Stimulated activated CD8-positive, alpha-beta memory T cell treated with anti-CD3 and anti-CD28 coated beads, Interleukin-15, amount 100 ng/mL, for 4 hours (primary cell): ENCODE measurements around the gene PCGF1.
"Not testable (repeated sequence)": the region's sequence is repeated elsewhere in the genome, so short reads cannot be mapped to it uniquely, and the experiment has no call there.

Source experiments
- DNase-seq, 2 donors: peaks; one replicate each; pipeline ENCODE4 v3.0.0-alpha.2; 2020; ENCODE audit warnings: low read depth in 2 of 2

Gene PCGF1

GRCh38 chr2:74499267-74499939, 8.1 kb downstream of the PCGF1 start, which contains the start of gene LBX2:
TSS of gene LBX2 (minus strand) at chr2:74499603. CDS start at chr2:74499537, 66 bp downstream.
- DNase-seq, result no peak

DNA sequence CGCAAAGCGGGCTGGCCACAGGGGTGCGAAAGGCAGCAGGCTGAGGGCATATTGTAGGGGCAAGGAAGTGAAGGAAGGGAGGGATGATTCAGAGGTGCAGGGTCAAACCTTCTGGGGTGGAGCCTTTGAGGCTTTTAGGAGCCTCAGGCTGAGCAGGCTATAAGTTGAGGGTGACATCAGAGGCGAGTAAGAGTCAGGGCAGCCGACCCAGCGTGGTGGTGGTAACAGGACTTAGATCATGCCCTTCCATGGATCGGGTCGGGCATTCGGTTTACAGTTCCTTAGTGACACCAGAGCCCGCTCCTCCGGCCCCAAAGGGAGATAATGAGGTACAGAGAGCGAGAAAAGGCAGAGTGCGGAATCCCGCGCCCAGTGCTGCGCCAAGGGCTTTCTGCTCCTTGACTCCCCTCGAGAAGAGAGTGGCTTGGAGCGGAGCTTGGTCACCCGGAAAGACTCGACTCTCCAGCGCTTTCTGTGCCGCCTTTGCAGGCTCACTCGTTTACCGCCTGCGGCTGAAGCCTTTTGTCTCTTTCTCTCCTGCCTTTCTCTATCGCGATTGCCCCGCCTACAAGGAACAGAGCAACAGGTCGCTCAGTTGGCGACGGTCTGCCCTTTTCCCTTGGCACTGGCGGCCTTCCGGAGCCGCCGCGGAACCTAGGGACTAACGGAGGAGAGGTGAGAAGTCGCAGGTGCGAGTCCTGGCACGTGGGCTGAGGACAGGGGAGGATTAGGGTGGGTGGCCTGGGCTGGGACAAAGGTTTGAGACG, 8.8 kb downstream of the PCGF1 start:
- no peak for DNase-seq

GRCh38 chr2:74497777-74498499, 9.6 kb downstream of the PCGF1 start:
- no peak for DNase-seq

GRCh38 chr2:74496997-74497776, 10.3 kb downstream of the PCGF1 start:
- DNase-seq, result no peak

DNA sequence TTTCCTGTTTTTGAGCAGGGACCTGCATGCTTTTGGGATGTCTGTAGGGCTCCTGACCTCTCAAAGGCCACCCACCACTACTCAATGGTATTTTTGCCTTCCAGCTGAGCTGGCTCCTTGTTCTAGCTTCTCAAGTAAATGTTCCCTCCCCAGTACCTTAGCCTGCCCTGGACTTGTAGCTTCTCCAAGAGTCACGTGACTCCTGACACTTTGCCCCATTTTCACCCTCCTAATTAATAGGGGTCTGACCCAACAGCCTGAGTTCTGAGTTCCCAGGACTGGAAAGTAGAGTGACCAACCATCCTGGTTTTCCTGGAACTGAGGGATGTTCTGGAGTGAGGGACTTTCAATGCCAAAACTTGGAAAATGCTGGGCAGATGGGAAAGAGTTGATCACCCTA, 12.1 kb downstream of the PCGF1 start:
- no peak for DNase-seq

- DNase-seq, result no peak
Measured at GRCh38 chr2:74493546-74493945, 13.9 kb downstream of the PCGF1 start.

DNA sequence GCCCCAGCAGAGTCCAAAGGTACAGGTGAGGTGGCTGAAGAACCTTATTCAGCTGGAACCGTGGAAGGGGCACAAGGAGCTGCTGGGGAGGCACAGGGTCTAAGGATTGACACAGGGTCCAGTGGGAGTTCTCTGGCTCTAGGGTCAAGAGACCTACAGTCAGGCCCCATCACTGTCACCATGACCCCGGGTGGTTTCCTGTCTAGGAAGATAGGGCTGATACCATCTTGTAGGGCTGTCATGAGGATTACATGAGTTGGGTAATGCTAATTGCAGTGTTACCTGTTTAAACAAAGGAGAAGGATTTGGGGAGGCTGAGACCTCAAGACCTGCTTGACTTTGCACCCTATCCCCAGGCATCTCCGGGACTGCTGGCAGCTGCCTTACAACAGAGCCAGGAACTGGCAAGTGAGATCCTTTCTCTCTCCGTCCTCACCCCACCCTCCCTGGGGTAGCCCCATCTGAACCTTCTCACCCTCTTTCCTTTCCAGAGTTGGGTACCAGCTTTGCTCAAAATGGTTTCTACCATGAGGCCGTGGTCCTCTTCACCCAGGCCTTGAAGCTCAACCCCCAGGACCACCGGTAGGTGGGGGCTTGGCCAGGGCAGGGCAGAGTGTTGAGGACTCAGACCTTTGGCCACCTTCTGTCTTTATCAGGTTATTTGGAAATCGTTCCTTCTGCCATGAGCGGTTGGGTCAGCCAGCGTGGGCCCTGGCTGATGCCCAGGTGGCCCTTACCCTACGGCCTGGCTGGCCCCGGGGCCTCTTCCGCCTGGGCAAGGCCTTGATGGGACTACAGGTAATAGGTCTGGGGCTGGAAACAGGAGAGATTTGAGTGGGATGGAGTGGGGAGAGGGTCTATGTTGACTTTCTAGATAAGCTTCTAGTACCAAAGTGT, 15.6 kb downstream of the PCGF1 start:
- DNase-seq, result no peak

- no peak for DNase-seq
Measured at GRCh38 chr2:74489906-74490305, 17.6 kb downstream of the PCGF1 start.

DNA sequence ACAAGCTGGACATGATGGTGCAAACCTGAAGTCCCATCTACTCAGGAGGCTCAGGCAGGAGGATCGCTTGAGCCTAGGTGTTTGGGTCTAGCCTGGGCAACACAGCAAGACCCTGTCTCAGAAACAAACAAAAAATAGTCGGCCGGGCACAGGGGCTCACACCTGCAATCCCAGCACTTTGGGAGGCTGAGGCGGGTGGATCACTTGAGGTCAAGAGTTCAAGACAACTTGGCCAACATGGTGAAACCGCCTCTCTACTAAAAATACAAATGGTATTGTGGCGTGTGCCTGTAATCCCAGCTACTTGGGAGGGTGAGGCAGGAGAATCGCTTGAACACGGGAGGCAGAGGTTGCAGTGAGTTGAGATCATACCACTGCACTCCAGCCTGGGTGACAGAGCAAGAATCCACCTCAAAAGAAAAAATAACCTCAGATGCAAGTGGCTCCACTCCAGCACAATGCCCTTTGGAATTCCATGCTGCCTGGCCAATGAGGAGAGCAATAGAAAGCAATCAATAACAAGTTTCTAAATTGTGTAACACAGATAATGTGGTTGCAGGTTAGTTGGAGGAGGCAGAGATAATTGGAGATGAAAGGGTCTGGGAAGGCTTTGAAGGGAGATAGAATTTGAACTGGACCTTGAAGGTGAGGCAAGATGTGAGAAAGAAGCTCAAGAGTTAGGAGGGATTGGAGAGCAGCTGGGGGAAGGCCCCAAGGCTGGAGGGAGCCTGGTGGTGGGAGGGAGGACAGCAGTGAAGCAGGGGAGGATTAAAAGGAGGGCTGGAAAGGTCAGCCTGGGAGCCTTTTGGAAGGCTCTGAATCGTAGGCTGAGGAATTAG, 18.6 kb downstream of the PCGF1 start:
- no peak for DNase-seq

GRCh38 chr2:74486141-74486540, 21.4 kb downstream of the PCGF1 start:
- DNase-seq, result no peak

GRCh38 chr2:74483675-74484164, 23.8 kb downstream of the PCGF1 start:
- not testable (repeated sequence) for DNase-seq

DNA sequence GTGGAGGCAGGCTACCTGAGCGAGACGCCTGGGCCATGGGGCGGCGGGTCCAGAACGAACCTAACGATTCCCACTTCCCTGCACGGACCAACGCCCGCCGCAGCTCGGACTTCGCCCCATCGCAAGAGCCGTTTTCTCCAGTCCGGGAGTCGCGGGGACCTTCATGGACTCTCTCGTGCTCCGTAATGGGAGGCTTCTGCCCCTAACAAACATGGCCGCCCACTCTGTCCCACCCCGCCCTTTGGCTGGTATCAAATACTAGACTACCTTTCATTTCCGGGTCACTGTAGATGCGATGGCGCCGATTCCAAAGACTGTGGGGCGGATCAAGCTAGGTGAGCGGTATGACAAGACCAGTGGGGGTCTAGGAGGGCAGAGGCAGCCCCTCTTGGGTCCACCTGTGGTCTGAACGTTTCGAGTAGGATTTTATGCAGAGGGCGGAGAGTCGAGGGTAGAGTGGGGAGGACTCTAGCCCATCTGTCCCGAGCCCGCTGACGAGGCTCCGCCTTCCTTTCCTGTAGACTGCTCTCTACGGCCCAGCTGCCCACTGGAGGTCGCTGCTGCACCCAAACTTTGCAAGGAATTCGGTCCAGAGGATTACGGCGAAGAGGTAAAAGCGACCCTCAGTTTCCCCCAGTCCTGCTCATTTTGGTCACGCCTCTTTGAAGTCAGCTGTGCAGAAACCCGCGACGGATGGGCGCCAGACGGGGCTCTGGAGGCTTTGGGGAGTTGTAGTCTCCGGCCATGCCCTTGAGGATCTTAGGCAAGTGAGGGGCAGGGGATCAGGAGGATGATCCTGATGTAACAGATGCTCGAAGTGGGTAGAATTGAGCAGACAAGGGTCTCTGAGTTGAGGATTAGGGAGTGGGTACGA, 24.5 kb downstream of the PCGF1 start, which contains the start of the genes CCDC142 and TTC31:
Gene CCDC142, minus strand, starts transcription at position 198 of the 874 bp plus-strand sequence. Its CDS starts 161 bp downstream, at position 37.
Gene TTC31, plus strand, starts transcription at position 281 of the 874 bp plus-strand sequence. Its CDS starts 15 bp downstream, at position 296.
- DNase-seq, result peak; percentile 84 to 91

DNA sequence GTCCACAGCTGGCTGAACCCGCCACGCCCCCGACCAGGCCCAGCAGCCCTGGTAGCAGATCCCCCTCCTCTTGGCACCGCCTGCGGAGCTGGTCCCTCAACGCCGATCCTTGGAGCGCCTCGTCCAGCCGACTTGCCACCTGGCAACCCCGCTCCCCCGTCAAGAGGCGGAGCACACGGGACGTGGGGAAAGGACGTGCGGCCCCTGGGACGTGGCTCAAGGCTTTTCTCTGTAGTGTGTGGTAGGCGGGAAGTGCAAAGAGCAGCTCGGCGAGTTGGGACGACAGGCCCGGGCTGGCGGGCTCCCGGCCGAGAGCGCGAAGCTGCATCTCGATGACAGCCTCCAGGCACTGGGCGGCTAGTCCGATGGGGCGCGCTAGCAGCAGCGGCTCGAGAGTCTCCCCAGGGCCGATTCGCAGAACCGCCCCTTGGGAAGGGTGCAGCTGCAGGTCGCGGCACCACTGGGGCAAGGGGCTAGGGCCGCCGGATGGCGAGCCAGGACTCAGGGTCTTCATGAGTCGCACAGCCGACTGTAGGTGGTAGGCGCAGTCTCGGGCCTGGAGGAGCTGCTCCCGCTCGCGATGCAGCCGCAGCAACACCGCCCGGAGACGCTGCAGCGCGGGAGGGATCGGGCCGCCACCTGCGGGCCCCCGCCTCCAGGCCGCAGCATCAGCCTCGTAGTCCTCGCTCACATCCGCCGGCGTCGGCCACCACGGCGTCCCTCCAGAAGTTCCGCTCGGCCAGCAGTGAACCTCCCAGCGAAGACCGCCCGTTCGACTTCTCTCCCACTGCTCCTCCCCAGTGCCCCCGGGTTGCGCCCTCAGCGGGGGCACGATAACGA, 25.3 kb downstream of the PCGF1 start:
- peak; percentile 19 to 28 for DNase-seq

- DNase-seq, result no peak
Measured at GRCh38 chr2:74481431-74481830, 26.1 kb downstream of the PCGF1 start.

- no peak for DNase-seq
Measured at GRCh38 chr2:74474899-74475298, 32.6 kb downstream of the PCGF1 start.

DNA sequence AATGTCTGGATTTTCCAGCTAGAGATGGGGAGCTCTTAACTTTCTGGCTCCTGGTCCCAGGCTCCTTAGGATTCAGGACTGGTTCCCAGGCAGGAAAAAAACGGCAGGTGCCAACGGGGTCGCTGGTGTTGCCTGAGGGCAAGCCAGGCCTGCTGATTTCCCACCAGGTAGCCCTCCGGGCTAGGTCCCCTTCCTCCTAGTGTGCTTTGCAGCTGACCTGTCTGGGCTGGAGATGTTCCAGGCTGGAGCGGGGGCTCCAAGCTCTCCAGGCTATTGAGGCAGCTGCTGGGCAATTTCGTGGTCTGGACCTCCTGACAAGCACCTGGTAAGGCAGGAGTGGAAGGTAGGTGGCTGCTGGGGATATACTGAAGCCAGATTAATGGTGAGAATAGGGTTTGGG, 33.0 kb downstream of the PCGF1 start:
- no peak for DNase-seq

GRCh38 chr2:74472945-74473258, 34.6 kb downstream of the PCGF1 start:
- no peak for DNase-seq
